NCI-H460 (cell line): ENCODE measurements around the gene FMN2. TPM values are rescaled to one million over a fixed set of nuclear protein-coding genes. Genes with fewer than 3 reads are reported as not detected.

ENCODE experiments used
- DNase-seq: peaks from one replicate; pipeline ENCODE4 v3.0.0-alpha.2; 2016; ENCODE audit warnings: low read depth; ENCODE audit errors: extremely low read depth
- total RNA-seq: library from RNA; depleted of rRNA; stranded (reverse); fragments of >200 nt; shearing (Covaris generic); gene quantifications from 2 replicates; pipeline ENCODE4 v1.2.3, GENCODE V29; 2014

The FMN2 gene
- total RNA-seq, 1 experiment from 2014 or later: 6.4 TPM

GRCh38 chr1:240468656-240469055 lies 377.0 kb downstream of the FMN2 start:
- peak; percentile 53 for DNase-seq

GRCh38 chr1:240474133-240474614 lies 382.5 kb downstream of the FMN2 start:
- no peak for DNase-seq

- DNase-seq: no peak
Measured at GRCh38 chr1:240475832-240476231, 384.1 kb downstream of the FMN2 start.

- no peak for DNase-seq
Measured at GRCh38 chr1:240478536-240478935, 386.9 kb downstream of the FMN2 start.

GRCh38 chr1:240484804-240485443 lies 393.2 kb downstream of the FMN2 start:
- DNase-seq: no peak

GRCh38 chr1:240486611-240487010 lies 394.9 kb downstream of the FMN2 start:
- DNase-seq: no peak

GRCh38 chr1:240487493-240487892 lies 395.8 kb downstream of the FMN2 start:
- no peak for DNase-seq

GRCh38 chr1:240491156-240491555 lies 399.5 kb downstream of the FMN2 start:
- no peak for DNase-seq

GRCh38 chr1:240491796-240492195 lies 400.1 kb downstream of the FMN2 start:
- DNase-seq: no peak

GRCh38 chr1:240492832-240493440 lies 401.3 kb downstream of the FMN2 start:
- DNase-seq: peak; percentile 57

- no peak for DNase-seq
Measured at GRCh38 chr1:240495601-240496000, 403.9 kb downstream of the FMN2 start.

GRCh38 chr1:240496356-240496755 lies 404.7 kb downstream of the FMN2 start:
- DNase-seq: no peak

- DNase-seq: no peak
Measured at GRCh38 chr1:240496941-240497340, 405.3 kb downstream of the FMN2 start.

- DNase-seq: no peak
Measured at GRCh38 chr1:240497908-240498307, 406.2 kb downstream of the FMN2 start.

GRCh38 chr1:240498335-240498734 lies 406.7 kb downstream of the FMN2 start:
- no peak for DNase-seq

GRCh38 chr1:240499012-240499411 lies 407.3 kb downstream of the FMN2 start:
- peak; percentile 49 for DNase-seq

GRCh38 chr1:240500647-240501046 lies 409.0 kb downstream of the FMN2 start:
- DNase-seq: no peak

GRCh38 chr1:240501115-240501514 lies 409.4 kb downstream of the FMN2 start:
- no peak for DNase-seq

GRCh38 chr1:240503036-240503435 lies 411.4 kb downstream of the FMN2 start:
- DNase-seq: no peak

- no peak for DNase-seq
Measured at GRCh38 chr1:240503558-240503957, 411.9 kb downstream of the FMN2 start.

GRCh38 chr1:240506176-240506575 lies 414.5 kb downstream of the FMN2 start:
- no peak for DNase-seq

- DNase-seq: no peak
Measured at GRCh38 chr1:240508201-240508600, 416.5 kb downstream of the FMN2 start.
